C4-2B (cell line): ENCODE data around the gene NPSR1.
"Not testable (repeated sequence)": the region's sequence is repeated elsewhere in the genome, so short reads cannot be mapped to it uniquely, and the experiment has no call there.

Experiments
- H3K27ac ChIP-seq: fragments of 450-650 bp; 2 replicates; pipeline ENCODE4 v1.5.1; 2017
- ZFX ChIP-seq: fragments of 450-650 bp; IDR thresholded peaks from 2 replicates; pipeline ENCODE4 v1.6.1; 2017
- TF ChIP-seq, protein P1 (sequence below): fragments of 450-650 bp; conservative IDR thresholded peaks from 2 replicates; pipeline ENCODE4 v1.5.1; 2017; ENCODE audit warnings: mild to moderate bottlenecking

Gene NPSR1

DNA sequence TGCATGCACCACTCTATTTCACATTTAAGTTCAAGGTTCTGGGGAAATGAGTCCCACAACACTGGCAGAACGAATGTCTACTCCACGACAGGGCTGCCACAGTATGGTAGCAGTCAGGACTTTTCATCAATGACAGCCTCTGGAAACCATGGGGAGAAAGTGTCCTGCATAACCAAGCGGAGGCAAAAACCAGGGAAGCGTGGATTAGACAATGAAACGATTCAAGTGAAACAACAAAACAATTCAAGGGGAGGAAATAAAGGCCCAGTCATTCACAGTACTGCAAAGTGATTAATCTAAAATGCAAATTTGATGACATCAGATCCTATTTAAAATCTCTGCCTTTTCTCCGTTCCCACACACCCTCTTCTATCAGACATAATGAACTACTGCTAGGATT is 211.0 kb downstream of the NPSR1 start:
- no peak for TF ChIP-seq ZFX
- TF ChIP-seq, protein P1, sequence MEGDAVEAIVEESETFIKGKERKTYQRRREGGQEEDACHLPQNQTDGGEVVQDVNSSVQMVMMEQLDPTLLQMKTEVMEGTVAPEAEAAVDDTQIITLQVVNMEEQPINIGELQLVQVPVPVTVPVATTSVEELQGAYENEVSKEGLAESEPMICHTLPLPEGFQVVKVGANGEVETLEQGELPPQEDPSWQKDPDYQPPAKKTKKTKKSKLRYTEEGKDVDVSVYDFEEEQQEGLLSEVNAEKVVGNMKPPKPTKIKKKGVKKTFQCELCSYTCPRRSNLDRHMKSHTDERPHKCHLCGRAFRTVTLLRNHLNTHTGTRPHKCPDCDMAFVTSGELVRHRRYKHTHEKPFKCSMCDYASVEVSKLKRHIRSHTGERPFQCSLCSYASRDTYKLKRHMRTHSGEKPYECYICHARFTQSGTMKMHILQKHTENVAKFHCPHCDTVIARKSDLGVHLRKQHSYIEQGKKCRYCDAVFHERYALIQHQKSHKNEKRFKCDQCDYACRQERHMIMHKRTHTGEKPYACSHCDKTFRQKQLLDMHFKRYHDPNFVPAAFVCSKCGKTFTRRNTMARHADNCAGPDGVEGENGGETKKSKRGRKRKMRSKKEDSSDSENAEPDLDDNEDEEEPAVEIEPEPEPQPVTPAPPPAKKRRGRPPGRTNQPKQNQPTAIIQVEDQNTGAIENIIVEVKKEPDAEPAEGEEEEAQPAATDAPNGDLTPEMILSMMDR = no peak
- H3K27ac ChIP-seq = no peak overlapping the region

DNA sequence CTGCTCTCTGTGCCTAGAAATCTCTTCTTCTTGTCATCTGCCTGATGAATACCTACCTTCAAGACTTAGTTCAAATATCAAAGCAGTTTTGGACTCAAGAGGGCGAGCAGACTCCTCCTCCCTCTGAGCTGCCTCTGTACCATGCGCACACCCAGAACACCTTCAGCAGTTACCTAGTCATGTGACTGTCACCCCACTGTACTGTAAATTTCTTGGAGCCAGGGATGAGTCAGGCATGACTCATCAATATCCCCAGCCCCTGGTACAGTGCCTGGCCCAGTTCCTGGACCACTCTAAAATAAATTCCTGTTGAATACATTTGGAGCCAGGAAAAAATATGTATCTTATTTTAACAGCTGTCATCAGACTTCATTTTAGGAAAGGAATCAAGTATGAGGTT is 212.0 kb downstream of the NPSR1 start:
- not testable (repeated sequence) for H3K27ac ChIP-seq

DNA sequence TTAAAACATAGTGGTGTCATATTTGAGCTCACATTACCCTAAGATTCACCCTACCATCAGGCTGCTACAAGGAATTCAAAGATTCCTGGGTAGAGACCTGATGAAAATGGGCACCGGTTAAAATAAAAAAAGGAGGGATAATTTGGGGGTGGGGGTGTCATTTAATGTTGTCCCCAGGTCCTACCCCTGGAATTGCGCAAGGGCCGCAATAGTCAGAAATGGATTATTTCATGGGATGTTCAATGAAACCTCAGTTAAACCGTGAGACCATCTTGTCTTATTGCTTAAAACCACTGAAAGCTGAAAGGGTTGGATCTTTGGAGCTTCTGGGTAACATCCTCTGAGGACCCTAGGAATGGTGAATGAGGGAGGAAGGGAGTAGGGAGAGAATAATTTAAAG is 216.3 kb downstream of the NPSR1 start:
- not testable (repeated sequence) for H3K27ac ChIP-seq

DNA sequence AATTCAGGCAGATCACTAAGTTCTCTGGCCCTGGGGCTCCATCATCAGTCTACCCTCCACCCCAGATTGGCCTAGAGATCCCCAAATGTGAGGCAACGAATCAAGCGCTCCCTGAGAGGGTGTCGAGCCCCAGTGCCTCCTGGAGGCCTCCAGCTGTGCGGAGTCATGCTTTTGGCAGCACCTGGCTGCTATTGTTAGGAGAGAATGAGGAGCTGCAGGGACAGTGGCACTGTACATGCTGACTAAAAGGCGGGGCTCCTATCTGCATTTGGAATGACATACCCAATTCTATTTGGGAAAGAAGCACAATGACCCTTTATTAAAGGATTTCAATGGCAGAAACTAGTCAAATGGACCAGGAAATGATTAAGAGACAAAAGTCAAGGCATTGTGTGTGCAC is 217.5 kb downstream of the NPSR1 start:
- no peak overlapping the region for H3K27ac ChIP-seq
- TF ChIP-seq ZFX = no peak
- TF ChIP-seq, protein P1 = no peak

DNA sequence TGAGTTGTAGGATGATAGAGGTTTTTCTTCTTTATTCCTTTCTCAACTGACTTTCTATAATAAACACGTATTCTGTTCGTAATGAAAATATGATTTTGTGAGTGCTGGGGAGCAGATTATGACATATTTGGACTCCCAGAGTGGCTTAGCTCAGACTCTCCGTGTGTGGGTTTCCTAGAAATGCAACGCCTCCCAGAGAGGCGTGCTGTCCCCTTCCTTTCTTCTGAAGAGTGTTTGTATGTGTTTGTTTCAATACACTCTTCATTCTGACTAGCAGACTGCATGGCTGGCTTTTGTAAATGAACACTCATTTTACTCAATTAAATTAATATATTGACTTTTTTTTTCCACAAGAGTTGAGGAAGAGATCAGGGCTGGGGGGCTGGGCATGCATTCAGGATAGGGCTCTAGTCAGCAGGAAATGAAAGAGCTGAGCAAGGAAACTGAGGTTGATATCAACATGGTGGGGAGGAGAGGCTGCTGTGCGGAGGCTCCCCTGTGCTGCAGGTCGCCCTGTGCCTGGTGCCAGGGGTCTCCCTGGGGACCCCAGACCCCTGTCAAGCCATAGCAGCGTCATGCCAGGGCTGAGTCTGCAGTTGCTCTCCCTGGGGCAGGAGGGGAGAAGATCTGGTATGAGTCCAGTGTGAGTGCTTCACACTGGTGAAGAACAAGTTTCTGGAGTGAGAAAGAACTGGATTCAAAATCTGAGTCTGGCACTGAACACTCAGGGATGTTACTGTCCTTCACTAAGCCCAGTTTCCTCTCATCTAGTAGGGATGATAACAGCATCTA is 221.1 kb downstream of the NPSR1 start:
- H3K27ac ChIP-seq = not testable (repeated sequence)

DNA sequence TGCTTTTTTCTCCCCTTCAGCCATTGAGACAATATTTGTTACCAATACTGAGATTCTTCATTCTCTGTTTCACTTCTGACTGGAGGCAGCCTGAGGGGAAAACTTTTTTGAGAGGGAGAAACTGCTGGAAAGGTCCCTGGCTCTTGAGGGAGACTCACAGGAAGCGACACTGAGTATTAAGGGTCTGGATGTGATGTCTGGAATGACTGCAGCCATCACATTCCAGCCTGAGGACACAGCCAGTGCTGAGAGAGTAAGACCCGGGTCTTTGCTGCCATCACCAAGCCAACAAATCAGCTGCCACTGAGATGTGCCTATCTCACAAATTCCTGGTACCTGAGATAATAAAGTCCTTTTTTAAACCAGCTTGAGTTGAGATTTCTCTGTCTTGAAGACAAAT is 221.9 kb downstream of the NPSR1 start:
- no peak overlapping the region for H3K27ac ChIP-seq
- TF ChIP-seq ZFX = no peak
- TF ChIP-seq, protein P1 = no peak

DNA sequence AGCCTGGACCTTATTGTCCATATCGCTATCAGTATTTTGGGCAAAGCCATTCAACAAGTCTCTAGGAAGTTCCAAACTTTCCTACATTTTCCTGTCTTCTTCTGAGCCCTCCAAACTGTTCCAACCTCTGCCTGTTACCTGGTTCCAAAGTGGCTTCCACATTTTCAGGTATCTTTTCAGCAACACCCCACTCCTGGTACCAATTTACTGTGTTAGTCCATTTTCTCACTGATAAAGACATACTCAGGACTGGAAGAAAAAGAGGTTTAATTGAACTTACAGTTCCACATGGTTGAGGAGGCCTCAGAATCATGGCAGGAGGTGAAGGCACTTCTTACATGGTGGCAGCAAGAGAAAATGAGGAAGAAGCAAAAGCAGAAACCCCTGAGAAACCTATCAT is 225.8 kb downstream of the NPSR1 start:
- not testable (repeated sequence) for H3K27ac ChIP-seq

DNA sequence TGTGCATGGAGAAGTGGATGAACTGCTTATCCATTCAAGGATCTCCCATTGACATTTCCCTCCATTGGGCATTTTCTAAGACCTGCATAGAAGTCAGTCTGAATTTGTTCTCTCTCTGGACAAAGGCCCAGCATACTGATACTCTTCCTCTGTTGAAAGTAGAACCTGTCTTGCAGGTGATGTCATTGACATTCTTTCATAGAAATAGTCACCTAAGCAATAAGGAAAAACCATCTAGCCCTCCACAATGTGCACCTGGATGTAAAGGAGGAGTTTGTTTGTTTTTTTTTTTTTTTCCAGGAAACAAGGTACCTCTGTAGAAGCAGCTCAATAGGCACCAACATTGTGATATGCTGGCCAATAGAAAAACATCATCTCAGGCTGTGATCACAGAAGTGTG is 228.8 kb downstream of the NPSR1 start:
- H3K27ac ChIP-seq = no peak overlapping the region
- TF ChIP-seq ZFX = no peak
- TF ChIP-seq, protein P1 = no peak

DNA sequence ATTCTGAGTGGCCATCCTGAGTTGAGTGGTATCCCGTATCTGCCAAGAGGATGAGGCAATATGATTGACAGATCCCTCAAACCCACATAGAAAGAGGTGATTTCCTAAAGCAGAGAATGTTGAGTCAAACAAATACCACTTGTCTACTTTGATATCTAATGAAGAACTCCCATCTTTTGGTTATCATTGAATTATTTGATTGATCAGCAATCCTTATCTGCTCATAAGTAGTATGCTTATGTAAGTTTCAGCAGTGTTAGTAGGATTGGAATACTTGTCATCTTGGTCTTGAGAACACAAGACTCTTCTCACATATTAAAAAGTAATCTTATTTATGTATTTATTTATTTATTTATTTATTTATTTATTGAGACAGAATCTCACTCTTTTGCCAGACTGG is 231.9 kb downstream of the NPSR1 start:
- TF ChIP-seq ZFX = no peak
- TF ChIP-seq, protein P1 = no peak
- no peak overlapping the region for H3K27ac ChIP-seq

DNA sequence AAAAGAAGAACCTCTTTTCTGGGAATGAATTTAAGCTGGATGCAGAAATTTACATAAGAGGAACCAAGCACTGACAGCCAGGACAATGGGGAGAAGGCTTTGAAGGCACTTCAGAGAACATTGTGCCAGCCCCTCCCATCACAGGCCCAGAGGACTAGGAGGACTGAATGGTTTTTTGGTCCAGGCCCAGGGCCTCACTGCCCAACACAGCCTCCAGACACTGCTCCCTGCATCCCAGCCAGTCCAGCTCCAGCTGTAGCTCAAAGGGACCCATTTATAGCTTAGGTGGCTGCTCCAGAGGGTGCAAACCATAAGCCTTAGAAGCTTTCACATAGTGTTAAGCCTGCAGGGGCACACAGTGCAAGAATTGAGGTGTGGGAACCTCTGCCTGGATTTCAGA is 237.2 kb downstream of the NPSR1 start:
- H3K27ac ChIP-seq = no peak overlapping the region
- TF ChIP-seq, protein P1 = no peak
- TF ChIP-seq ZFX = no peak
